NCI-H226 (cell line): ENCODE measurements around the gene TFB1M.
"Not testable (repeated sequence)": the region's sequence is repeated elsewhere in the genome, so short reads cannot be mapped to it uniquely, and the experiment has no call there.

Source experiments
- DNase-seq: peaks from one replicate; pipeline ENCODE4 v3.0.0-alpha.2; 2015

Gene TFB1M

DNA sequence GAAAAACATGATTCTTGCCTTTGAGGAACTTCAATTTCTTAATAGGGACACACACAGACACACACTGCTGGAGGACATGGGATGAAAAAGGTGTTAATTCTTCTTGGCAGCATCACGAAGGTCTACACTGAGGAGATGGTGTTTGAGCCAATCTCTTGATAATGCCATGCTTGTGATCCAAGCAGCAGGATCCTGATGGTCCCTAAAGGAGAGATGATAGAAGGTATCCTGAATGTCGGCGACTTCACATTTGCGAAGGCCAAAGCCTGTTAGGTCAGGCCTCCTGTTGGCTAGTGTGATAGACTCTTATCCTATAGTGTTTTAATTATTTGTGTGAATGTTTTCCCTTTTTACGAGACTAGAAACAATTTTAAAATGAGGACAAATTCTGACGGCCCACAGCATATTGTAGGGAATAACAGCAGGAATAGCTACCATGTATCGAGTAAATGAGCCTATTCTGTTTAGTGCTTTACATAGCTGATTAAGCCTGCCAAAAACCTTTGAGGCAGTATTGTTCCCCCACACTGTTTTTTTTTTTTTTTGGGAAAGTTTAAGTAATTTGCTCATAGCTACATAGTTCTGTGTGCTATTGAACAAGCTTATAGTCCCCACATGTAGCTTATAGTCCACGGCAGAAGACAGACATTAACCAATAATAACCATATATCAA is 15.3 kb upstream of the TFB1M start:
- no peak for DNase-seq

- DNase-seq, result no peak
Measured at GRCh38 chr6:155328539-155329459, 14.5 kb upstream of the TFB1M start.

- no peak for DNase-seq
Measured at GRCh38 chr6:155328074-155328538, 13.8 kb upstream of the TFB1M start.

DNA sequence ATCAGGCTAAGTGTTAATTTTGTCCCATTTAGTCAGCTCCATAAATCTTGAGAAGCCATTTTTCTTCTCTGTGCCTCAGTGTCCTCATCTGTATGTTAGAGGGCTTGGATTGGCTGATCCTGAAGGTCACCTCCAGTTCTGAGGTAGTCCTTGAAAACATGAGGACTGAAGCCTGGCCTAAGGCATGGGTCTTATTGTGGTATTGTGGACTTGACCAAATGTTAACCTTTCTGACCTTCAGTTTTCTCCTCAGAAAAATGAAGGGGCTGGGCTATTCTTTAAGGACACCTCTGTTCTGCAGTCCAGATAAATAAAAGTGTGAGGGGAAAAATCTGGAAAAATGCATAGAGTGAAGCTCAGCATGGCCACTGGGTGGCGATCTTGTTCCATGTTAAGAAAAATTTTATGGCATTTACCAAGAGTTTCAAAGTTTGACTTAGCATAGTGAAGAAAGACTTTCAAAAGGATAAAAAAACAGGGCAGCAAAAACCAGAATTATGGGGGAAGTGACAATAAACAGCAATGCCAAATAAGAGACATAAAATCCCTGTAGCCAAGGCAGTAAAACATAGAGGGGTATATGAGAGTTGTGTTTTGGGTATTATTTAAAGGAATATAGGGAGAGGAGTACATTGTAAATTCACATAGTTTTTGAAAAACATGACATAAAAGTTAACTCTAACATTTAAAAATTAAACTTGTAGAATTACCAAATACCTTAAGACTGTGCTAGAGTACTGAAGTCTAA is 13.2 kb upstream of the TFB1M start:
- no peak for DNase-seq

DNA sequence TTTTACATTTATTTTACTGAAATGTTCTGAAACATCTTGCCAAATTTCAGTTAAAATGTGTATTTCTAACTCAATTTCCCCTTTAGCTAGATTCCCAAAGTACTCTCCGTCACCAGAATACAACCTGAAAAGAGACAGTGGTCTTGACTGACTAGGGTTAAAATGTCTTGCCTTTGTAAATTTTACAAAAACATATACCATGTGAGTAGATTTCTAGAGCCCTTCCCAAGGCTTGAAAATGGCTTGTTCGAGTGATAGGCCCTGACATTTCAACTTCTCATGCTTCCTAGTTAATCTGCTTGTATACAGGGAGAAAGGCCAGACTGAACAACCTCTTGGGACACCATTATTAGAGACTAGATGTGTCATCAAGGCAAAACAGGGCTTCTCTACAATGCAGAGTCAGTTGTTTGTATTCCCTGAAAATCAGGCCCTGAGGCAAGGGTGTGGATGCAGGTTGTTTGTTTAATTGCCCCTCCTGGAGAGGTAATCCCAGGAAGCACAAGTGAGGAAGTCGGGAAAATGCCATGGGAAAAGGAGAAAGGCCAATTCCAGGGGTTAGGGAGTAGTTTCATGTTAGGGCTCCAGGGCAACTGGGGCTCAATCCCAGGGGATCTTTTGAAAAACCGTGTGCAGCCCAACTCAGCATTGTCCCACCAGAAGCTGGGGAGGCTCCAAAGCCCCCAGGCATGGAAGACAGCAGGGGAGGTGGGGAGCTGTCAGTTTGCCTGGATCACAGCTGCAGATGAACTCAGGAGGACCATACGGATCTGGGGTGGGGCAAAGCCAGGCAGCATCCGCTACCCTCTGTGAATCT is 11.6 kb upstream of the TFB1M start:
- no peak for DNase-seq

DNA sequence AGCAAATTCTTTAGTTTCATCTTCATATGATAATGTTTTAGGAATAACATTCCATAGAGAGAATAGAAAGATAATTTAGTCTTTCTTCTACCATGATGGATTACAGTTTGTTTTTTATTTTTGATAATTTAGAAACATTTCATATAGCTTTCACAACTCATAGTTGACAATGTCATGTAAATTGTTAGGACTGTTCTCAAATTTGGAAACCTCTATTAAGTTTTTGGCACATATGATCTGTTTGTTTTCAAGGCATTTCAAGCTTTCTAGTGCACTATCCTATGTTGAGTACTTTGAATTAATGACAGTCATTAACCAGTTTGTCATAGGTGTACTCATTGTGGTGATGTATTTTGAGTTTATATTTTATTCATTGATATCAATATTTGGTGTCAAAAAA is 10.7 kb upstream of the TFB1M start:
- DNase-seq, result no peak

DNA sequence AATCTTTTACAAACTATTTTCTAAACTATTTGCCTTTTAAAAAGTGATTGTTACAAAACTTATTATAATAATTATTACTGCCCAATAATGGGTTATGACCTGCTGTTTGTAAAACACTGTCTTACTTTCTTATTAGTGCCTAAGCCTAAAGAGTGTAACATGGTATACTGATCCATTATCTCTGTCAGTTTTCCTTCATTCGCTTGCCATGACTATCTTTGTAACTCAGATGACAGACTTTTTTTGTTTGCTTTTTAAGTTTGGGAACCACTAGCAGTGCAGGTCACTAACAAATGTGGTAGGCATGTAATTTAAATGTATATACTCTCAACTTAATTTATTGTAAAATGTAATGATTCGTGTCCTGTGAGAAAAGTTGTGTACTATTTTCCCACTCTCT is 9.9 kb upstream of the TFB1M start:
- DNase-seq, result no peak

DNA sequence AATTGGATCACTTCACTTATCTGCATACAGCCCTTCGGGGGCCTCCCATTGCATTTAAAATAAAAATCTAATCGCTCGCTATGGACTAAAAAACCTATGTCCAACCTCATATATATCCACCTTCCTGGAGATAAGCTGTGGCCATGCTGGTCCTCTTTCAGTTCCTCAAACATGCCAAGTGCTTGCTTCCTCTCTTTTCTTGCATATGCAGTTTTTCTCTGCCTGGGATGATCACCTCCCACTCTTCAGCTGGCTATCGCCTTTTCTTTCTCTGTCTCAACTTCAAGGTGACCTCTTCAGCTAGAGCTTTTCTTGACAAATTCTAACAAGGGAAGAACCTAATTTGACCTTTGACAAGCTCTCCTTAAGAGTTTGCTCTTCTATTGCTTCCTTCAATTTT is 5.6 kb upstream of the TFB1M start:
- DNase-seq, result no peak

DNA sequence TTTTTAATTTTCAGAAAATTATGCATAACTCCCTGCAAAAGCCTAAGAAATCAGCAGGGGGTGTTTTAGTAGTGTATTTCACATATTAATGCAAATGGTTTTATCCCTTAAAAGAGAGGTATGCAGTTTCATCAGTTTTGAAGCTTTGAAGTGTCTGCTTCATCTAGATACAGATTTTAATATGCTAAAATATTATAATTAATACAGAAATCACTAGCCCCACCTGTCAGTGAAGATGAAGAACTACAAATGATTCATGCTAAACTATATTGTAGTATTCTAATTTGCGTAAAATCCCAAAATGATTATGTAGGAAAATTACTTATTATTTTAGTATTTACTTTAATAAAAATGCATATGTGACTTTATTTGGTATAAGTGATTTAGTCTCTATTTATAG is 2.9 kb upstream of the TFB1M start:
- DNase-seq, result no peak

DNA sequence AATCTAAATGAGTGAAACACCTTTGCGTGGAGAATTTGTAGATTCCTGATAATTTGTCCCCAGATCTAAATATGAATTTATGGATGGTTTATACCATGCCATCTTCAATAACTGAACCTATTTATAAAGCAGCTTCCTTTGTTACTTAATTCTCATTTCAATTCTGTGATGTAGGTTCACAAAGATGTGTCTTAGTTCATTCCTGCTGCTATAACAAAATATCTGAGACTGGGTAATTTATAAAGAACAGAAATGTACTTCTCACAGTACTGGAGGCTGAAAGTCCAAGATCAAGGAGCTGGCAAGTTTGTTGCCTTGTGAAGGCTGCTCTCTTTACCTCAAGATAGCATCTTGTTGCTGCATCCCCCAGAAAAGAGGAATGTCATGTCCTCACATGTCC is 2.1 kb upstream of the TFB1M start:
- DNase-seq, result no peak

DNA sequence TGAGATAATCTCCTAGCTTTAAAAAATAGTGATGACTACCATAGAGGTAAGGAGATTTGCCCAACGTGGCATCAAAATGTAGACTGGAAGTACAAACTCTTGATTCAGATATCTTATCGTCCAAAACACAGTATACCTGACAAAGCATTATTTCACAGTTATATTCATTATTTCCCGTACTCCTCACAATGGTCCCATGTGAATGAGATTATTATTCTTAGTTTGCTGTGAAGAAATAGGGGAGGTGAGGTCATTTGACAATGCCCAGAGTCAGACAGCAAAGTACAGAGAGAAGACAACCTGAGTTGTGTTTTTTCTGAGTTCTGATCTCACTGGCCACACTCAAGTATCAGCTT is 1.2 kb upstream of the TFB1M start:
- DNase-seq, result no peak

- DNase-seq, result no peak
Measured at GRCh38 chr6:155314773-155315515, 660 bp upstream of the TFB1M start.

GRCh38 chr6:155313602-155314091 is 637 bp downstream of the TFB1M start:
- DNase-seq, result peak; percentile 6

DNA sequence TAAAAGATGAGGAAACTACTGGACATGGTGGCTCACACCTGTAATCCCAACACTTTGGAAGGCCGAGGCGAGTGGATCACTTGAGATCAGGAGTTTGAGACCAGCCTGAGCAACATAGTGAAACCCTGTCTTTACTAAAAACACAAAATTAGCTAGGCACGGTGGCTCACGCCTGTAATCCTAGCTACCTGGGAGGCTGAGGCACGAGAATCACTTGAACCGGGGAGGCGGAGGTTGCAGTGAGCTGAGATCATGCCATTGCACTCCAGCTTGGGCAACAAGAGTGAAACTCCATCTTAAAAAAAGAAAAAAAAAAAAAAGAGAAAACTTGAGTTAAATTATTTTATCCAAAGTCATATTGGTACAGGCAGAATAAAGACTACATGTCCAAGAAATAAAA is 1.3 kb downstream of the TFB1M start:
- DNase-seq, result not testable (repeated sequence)

DNA sequence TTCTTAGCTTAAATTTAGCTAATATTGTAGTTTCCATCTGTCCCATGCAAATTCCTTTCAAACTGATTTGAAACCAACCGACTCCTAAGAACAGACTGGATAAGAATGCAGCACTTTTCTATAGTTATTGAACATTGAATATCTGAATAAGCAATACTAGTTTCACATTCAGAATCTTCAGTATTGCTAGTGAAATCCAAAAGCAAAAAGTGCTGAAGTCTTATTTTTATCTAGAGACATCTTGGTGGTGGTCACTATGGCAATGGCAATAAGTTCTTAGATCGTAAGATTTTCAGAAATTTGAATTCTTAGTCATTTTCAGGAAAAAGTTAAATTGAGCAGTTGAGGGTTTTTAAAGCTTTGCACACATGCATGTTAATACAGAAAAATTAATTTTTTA is 2.7 kb downstream of the TFB1M start:
- no peak for DNase-seq

DNA sequence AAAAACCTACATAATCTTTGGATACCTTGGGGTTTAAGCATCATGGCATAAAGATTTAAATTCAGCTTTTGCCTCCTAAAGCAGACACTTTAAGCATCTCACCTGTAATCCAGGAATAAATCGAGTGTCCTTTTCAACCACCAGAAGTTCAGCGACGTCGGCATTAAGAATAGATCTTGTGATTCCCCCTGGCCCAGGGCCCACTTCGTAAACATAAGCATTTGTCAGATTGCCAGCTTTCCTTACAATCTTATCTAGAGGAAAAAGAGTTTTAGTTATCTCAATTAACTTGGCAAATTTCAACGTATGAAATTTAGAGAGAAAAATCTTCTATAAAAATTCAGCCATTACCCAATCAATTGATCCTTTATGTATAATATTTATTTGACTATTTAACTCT is 3.2 kb downstream of the TFB1M start:
- DNase-seq, result no peak

GRCh38 chr6:155310596-155310995 is 3.7 kb downstream of the TFB1M start:
- DNase-seq, result no peak

DNA sequence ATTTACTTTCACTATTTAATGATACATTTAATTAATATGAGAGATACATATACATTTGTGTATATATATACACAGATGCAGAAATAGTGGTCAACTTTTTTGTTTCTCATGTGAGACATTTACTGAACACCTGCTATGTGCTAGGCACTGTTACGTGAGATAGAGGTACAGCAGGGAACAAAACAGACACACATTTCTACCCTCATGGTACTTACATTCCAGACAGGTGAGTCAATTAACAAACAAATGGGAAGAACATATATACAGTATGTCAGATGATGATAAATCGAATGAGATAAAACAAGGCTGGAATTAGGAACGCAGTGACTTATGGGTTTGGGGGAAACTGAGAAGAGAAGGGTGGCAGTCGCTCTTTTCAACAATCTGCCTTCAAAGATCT is 5.1 kb downstream of the TFB1M start:
- no peak for DNase-seq

DNA sequence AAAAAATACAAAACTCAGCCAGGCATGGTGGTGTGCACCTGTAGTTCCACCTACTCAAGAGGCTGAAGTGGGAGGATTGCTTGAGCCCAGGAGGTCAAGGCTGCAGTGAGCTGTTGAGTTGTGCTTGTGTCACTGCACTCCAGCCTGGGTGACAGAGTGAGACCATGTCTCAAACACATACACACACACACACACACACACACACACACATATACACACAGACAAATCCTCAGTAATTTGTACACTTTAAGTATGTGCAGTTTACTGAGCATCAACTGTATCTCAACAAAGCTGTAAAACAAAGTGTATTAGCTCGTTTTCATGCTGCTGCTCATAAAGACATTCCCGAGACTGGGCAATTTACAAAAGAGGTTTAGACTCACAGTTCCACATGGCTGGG is 7.3 kb downstream of the TFB1M start:
- no peak for DNase-seq

DNA sequence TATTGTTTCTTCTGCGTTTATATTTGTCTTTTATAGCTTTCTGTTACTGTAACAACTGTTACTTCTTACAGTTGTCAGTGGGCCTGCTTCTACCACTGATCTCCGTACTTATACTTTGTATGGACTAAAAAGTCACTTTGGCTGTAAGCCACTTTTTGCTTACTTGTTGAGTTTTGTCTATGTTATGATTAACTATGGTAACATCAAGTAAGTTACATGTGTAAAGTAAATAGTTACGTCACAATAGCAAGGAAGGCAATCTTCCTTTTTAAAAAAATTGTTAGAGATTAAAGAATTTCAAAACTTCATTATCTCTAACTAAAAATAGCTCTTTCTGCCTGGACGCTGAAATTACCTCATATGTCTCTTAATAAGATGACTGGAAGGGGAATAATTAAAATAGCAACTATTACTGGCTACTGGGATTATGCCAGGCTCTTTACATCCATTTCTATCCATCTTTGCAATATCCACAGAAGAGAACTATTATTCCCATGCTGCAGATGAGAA is 10.9 kb downstream of the TFB1M start:
- no peak for DNase-seq

- no peak for DNase-seq
Measured at GRCh38 chr6:155301867-155302266, 12.4 kb downstream of the TFB1M start.

GRCh38 chr6:155297669-155298068 is 16.6 kb downstream of the TFB1M start:
- no peak for DNase-seq
